ENCODE measurements around the gene FAM53A.

GRCh38 chr4:1655676-1656075, 28.4 kb downstream of the FAM53A start:
- TF ChIP-seq, protein P1, sequence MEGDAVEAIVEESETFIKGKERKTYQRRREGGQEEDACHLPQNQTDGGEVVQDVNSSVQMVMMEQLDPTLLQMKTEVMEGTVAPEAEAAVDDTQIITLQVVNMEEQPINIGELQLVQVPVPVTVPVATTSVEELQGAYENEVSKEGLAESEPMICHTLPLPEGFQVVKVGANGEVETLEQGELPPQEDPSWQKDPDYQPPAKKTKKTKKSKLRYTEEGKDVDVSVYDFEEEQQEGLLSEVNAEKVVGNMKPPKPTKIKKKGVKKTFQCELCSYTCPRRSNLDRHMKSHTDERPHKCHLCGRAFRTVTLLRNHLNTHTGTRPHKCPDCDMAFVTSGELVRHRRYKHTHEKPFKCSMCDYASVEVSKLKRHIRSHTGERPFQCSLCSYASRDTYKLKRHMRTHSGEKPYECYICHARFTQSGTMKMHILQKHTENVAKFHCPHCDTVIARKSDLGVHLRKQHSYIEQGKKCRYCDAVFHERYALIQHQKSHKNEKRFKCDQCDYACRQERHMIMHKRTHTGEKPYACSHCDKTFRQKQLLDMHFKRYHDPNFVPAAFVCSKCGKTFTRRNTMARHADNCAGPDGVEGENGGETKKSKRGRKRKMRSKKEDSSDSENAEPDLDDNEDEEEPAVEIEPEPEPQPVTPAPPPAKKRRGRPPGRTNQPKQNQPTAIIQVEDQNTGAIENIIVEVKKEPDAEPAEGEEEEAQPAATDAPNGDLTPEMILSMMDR (IDR thresholded peaks at IDR 0.05; ENCODE audit: poor library complexity), result no peak
- TF ChIP-seq EZH2phosphoT487 (IDR thresholded peaks at IDR 0.05; ENCODE audit: low read depth, severe bottlenecking, unreplicated experiment), result no peak
- TF ChIP-seq EZH2 (IDR thresholded peaks at IDR 0.05; ENCODE audit: borderline replicate concordance), result no peak
